ENCODE data around the gene CRYBG1.

Gene CRYBG1

GRCh38 chr6:106509420-106510089 is 149.0 kb downstream of the CRYBG1 start:
- peak; percentile 11 to 22 (median 15) for TF ChIP-seq CTCF (IDR thresholded peaks at IDR 0.05; ENCODE audit: unreplicated experiment in 3 of 3)
- Mint-ChIP-seq H3K27ac (no peak overlapping the region), H3K4me3 (peak overlapping the region; percentile 82 to 84 (median 83)), H3K9me3 (peaks cover 8% of the 10 kb centered on the region), H3K27me3 (ENCODE audit: low read depth) (peaks cover 94% of the 10 kb centered on the region), H3K36me3 (ENCODE audit: low read depth) (peaks cover 3% of the 10 kb centered on the region), H3K4me1 (peaks cover 39% of the 10 kb centered on the region)

- Mint-ChIP-seq H3K36me3 (ENCODE audit: low read depth) (peaks cover 3% of the 10 kb centered on the region), H3K4me3 (peak overlapping the region; percentile 82 to 84 (median 83)), H3K27ac (no peak overlapping the region), H3K4me1 (peaks cover 39% of the 10 kb centered on the region), H3K9me3 (peaks cover 8% of the 10 kb centered on the region), H3K27me3 (ENCODE audit: low read depth) (peaks cover 97% of the 10 kb centered on the region)
- peak in 1 of 3 experiments; percentile 8 for TF ChIP-seq CTCF (IDR thresholded peaks at IDR 0.05; ENCODE audit: unreplicated experiment in 3 of 3)
Measured at GRCh38 chr6:106510090-106510970, 149.8 kb downstream of the CRYBG1 start.

GRCh38 chr6:106511288-106512047 is 151.0 kb downstream of the CRYBG1 start:
- Mint-ChIP-seq H3K9me3 (peaks cover 8% of the 10 kb centered on the region), H3K4me1 (peaks cover 39% of the 10 kb centered on the region)

GRCh38 chr6:106512048-106512967 is 151.8 kb downstream of the CRYBG1 start:
- no peak for TF ChIP-seq CTCF (IDR thresholded peaks at IDR 0.05; ENCODE audit: unreplicated experiment in 3 of 3)
- no peaks in the 10 kb centered on the region for H3K36me3 Mint-ChIP-seq (ENCODE audit: low read depth)
- peak overlapping the region; percentile 80 to 85 (median 84) for H3K4me3 Mint-ChIP-seq
- H3K4me1 Mint-ChIP-seq, result peaks cover 39% of the 10 kb centered on the region
- peaks cover 5% of the 10 kb centered on the region for H3K9me3 Mint-ChIP-seq
- peaks cover 93% of the 10 kb centered on the region for H3K27me3 Mint-ChIP-seq (ENCODE audit: low read depth)
- H3K27ac Mint-ChIP-seq, result no peak overlapping the region

More at GRCh38 chr6:106511288-106512047, 151.0 kb downstream of the CRYBG1 start:
- peaks cover 96% of the 10 kb centered on the region for H3K27me3 Mint-ChIP-seq (ENCODE audit: low read depth)
- no peak overlapping the region for H3K27ac Mint-ChIP-seq
- no peak for TF ChIP-seq CTCF (IDR thresholded peaks at IDR 0.05; ENCODE audit: unreplicated experiment in 3 of 3)
- peak overlapping the region; percentile 80 to 83 (median 82) for H3K4me3 Mint-ChIP-seq
- peaks cover 3% of the 10 kb centered on the region for H3K36me3 Mint-ChIP-seq (ENCODE audit: low read depth)

GRCh38 chr6:106512968-106513574 is 152.6 kb downstream of the CRYBG1 start:
- Mint-ChIP-seq H3K36me3 (ENCODE audit: low read depth) (no peaks in the 10 kb centered on the region), H3K27ac (peak overlapping the region in 1 of 3 experiments; percentile 37), H3K4me3 (peak overlapping the region; percentile 42 to 76 (median 74)), H3K27me3 (ENCODE audit: low read depth) (peaks cover 86% of the 10 kb centered on the region), H3K9me3 (peaks cover 5% of the 10 kb centered on the region), H3K4me1 (peaks cover 39% of the 10 kb centered on the region)
- no peak for TF ChIP-seq CTCF (IDR thresholded peaks at IDR 0.05; ENCODE audit: unreplicated experiment in 3 of 3)

Measured in nephron (organoid).